Astrocyte (in vitro differentiated cells and primary cell): ENCODE data around the gene LORICRIN. TPM values are rescaled to one million over a fixed set of nuclear protein-coding genes. Genes with fewer than 3 reads are reported as not detected.

Source experiments
- DNase-seq: peaks from one replicate; pipeline ENCODE4 v3.0.0-alpha.2; 2010; ENCODE audit warnings: low read depth
- FAIRE-seq: peaks from 2 replicates; lab custom pipeline; 2011; peaks lifted over from hg19 to GRCh38; lab: Jason Lieb, UNC
- H2AFZ ChIP-seq: 2 replicates; pipeline ENCODE4 v1.6.0; 2012; ENCODE audit warnings: low read depth, low read length, inconsistent platforms
- H3K27ac ChIP-seq: 2 replicates; pipeline ENCODE4 v1.5.1; 2011; ENCODE audit warnings: low read depth, low read length, inconsistent platforms
- H3K27me3 ChIP-seq: 2 replicates; pipeline ENCODE4 v1.6.0; 2011; ENCODE audit warnings: low read length, inconsistent platforms; ENCODE audit not compliant: insufficient read depth
- H3K36me3 ChIP-seq: 2 replicates; pipeline ENCODE4 v1.5.1; 2011; ENCODE audit warnings: low read length, inconsistent platforms; ENCODE audit not compliant: insufficient read depth
- H3K4me1 ChIP-seq: 2 replicates; pipeline ENCODE4 v1.5.1; 2011; ENCODE audit warnings: low read length, inconsistent platforms; ENCODE audit not compliant: insufficient read depth
- H3K4me2 ChIP-seq: 2 replicates; pipeline ENCODE4 v1.6.0; 2012; ENCODE audit warnings: low read length, inconsistent platforms
- H3K4me3 ChIP-seq: 2 replicates; pipeline ENCODE4 v1.5.1; 2011; ENCODE audit warnings: low read depth, mild to moderate bottlenecking, low read length, inconsistent platforms; ENCODE audit not compliant: insufficient read depth
- H3K79me2 ChIP-seq: 2 replicates; pipeline ENCODE4 v1.6.0; 2012; ENCODE audit warnings: mild to moderate bottlenecking, low read length, inconsistent platforms; ENCODE audit not compliant: insufficient read depth
- H3K9ac ChIP-seq: 2 replicates; pipeline ENCODE4 v1.6.0; 2012; ENCODE audit warnings: mild to moderate bottlenecking, low read length, inconsistent platforms
- H3K9me3 ChIP-seq: 2 replicates; pipeline ENCODE4 v1.5.1; 2012; ENCODE audit warnings: low read depth, mild to moderate bottlenecking, low read length, inconsistent platforms; ENCODE audit not compliant: insufficient read depth
- H4K20me1 ChIP-seq: 2 replicates; pipeline ENCODE4 v1.6.0; 2012; ENCODE audit warnings: low read length, inconsistent platforms; ENCODE audit not compliant: insufficient read depth
- H3K27ac Mint-ChIP-seq: one replicate; pipeline ENCODE4 v1.8.0; 2021; ENCODE audit warnings: mild to moderate bottlenecking, mixed read lengths; ENCODE audit not compliant: unreplicated experiment
- H3K27me3 Mint-ChIP-seq: one replicate; pipeline ENCODE4 v1.8.0; 2021; ENCODE audit warnings: low read depth, mixed read lengths; ENCODE audit not compliant: unreplicated experiment
- H3K36me3 Mint-ChIP-seq: one replicate; pipeline ENCODE4 v1.8.0; 2021; ENCODE audit warnings: low read depth, mixed read lengths; ENCODE audit not compliant: unreplicated experiment
- H3K4me1 Mint-ChIP-seq: one replicate; pipeline ENCODE4 v1.8.0; 2021; ENCODE audit warnings: low read depth, mixed read lengths; ENCODE audit not compliant: unreplicated experiment
- H3K4me3 Mint-ChIP-seq: one replicate; pipeline ENCODE4 v1.8.0; 2021; ENCODE audit warnings: mild to moderate bottlenecking, moderate library complexity, mixed read lengths; ENCODE audit not compliant: unreplicated experiment
- H3K9me3 Mint-ChIP-seq: one replicate; pipeline ENCODE4 v1.8.0; 2021; ENCODE audit warnings: mild to moderate bottlenecking, mixed read lengths; ENCODE audit not compliant: unreplicated experiment
- EZH2 ChIP-seq: IDR thresholded peaks from 2 replicates; pipeline ENCODE4 v1.6.1; 2012; ENCODE audit warnings: mild to moderate bottlenecking, low read length, inconsistent platforms; ENCODE audit not compliant: insufficient read depth
- total RNA-seq: library from RNA; stranded (reverse); gene quantifications from 2 replicates; pipeline ENCODE4 v1.2.1, GENCODE V29; 2021
- TF ChIP-seq, protein P1 (sequence below): IDR thresholded peaks from 2 replicates; pipeline ENCODE4 v1.5.1; 2011; ENCODE audit warnings: low read depth, mild to moderate bottlenecking, inconsistent platforms, low read length, moderate library complexity; ENCODE audit not compliant: insufficient read depth

The LORICRIN gene
- total RNA-seq, 1 donor from 2014 or later = not detected

DNA sequence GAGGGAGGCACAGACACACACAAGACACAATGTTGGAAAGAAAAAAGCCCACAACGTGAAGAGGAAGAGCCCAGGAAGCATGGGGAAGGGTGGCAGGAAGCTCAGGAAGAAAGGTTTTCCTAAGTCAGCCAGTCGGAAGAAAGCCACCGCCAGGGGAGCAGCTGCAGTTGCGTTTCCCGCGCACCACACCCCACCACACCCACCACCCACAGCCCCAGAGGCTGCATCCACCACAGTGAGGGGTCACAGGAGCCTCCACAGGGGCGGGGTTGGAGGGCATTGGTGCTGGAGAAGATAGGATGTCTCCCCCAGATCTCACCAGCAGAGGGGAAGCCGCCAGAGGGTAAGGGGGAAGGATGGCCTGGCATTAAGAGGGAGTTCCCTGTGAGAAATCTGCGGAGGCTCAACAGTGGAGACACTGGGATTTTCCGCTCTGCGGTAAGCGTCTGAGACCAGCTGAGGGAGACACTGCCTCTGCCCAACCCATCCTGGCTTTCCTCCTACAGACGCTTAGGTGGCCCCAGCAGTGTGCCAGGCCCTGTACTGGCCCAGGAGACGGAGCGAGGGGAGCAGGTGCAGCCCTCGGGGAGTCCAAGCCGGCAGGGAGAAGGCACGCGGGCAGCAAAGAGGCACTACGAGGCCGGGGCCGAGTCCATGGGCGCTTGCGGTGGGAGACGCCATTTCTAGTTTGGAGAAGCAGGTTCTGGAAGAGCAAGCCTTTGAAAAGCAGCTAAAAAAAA, 33.4 kb downstream of the LORICRIN start:
- Histone ChIP-seq H3K36me3 (no peaks in the 10 kb centered on the region), H2AFZ (no peak overlapping the region), H3K4me2 (no peak overlapping the region), H3K9ac (no peak overlapping the region), H3K4me3 (no peak overlapping the region), H3K9me3 (no peaks in the 10 kb centered on the region), H3K27ac (no peak overlapping the region), H4K20me1 (no peaks in the 10 kb centered on the region), H3K79me2 (no peaks in the 10 kb centered on the region), H3K27me3 (no peaks in the 10 kb centered on the region), H3K4me1 (no peaks in the 10 kb centered on the region)
- H3K9me3 Mint-ChIP-seq = no peaks in the 10 kb centered on the region
- peaks cover 15% of the 10 kb centered on the region for H3K27me3 Mint-ChIP-seq
- no peak overlapping the region for H3K4me3 Mint-ChIP-seq
- no peak for TF ChIP-seq EZH2
- TF ChIP-seq, protein P1, sequence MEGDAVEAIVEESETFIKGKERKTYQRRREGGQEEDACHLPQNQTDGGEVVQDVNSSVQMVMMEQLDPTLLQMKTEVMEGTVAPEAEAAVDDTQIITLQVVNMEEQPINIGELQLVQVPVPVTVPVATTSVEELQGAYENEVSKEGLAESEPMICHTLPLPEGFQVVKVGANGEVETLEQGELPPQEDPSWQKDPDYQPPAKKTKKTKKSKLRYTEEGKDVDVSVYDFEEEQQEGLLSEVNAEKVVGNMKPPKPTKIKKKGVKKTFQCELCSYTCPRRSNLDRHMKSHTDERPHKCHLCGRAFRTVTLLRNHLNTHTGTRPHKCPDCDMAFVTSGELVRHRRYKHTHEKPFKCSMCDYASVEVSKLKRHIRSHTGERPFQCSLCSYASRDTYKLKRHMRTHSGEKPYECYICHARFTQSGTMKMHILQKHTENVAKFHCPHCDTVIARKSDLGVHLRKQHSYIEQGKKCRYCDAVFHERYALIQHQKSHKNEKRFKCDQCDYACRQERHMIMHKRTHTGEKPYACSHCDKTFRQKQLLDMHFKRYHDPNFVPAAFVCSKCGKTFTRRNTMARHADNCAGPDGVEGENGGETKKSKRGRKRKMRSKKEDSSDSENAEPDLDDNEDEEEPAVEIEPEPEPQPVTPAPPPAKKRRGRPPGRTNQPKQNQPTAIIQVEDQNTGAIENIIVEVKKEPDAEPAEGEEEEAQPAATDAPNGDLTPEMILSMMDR = no peak
- no peak overlapping the region for H3K27ac Mint-ChIP-seq
- H3K4me1 Mint-ChIP-seq = no peaks in the 10 kb centered on the region
- no peak for FAIRE-seq
- no peaks in the 10 kb centered on the region for H3K36me3 Mint-ChIP-seq
- no peak for DNase-seq

DNA sequence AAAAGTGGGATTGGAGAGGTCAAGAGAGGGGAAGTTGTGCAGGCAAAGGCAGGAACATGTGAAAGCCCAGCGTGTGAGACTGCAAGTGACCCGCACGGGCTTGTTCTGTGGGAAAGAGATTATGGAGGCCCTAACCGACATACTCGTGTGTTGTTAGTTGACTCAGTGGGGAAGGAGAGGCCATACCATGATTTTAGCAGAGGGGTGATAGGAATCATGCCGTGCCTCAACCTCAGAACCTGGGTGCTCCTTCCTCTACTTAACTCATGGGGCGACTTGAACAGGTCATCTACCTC, 33.9 kb downstream of the LORICRIN start:
- Histone ChIP-seq H3K36me3 (no peaks in the 10 kb centered on the region), H3K4me3 (no peak overlapping the region), H3K9me3 (no peaks in the 10 kb centered on the region), H3K27ac (no peak overlapping the region), H3K9ac (no peak overlapping the region), H3K4me2 (no peak overlapping the region), H3K4me1 (no peaks in the 10 kb centered on the region), H4K20me1 (no peaks in the 10 kb centered on the region), H2AFZ (no peak overlapping the region), H3K79me2 (no peaks in the 10 kb centered on the region), H3K27me3 (no peaks in the 10 kb centered on the region)
- no peak for TF ChIP-seq EZH2
- TF ChIP-seq, protein P1 = no peak
- no peak overlapping the region for H3K4me3 Mint-ChIP-seq
- no peaks in the 10 kb centered on the region for H3K9me3 Mint-ChIP-seq
- peaks cover 15% of the 10 kb centered on the region for H3K27me3 Mint-ChIP-seq
- H3K4me1 Mint-ChIP-seq = no peaks in the 10 kb centered on the region
- no peak overlapping the region for H3K27ac Mint-ChIP-seq
- H3K36me3 Mint-ChIP-seq = no peaks in the 10 kb centered on the region
- no peak for DNase-seq
- no peak for FAIRE-seq

DNA sequence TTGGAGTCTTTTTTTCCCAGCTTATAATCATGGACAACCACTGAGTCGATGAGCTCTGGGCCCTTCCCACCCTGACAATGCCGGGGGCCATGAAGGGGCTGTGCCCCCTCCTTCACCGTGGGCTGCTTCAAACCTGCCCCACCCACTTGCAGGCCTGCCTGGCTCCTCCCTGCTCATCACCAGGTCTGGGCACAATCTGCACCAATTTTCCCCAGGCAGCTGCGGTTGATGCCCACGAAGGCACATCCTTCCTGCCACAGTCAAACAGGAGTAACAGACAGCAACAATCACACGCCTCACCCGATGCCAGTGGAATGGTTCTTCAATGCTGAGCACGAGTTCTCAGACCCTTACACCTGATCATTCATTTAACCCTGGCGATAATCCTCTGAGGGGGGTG, 34.4 kb downstream of the LORICRIN start:
- peaks cover 15% of the 10 kb centered on the region for H3K27me3 Mint-ChIP-seq
- FAIRE-seq (no peak), DNase-seq (no peak)
- H3K36me3 Mint-ChIP-seq = no peaks in the 10 kb centered on the region
- Histone ChIP-seq H2AFZ (no peak overlapping the region), H3K4me1 (no peaks in the 10 kb centered on the region), H3K36me3 (no peaks in the 10 kb centered on the region), H3K79me2 (no peaks in the 10 kb centered on the region), H3K4me2 (no peak overlapping the region), H3K9me3 (no peaks in the 10 kb centered on the region), H4K20me1 (no peaks in the 10 kb centered on the region), H3K27ac (no peak overlapping the region), H3K4me3 (no peak overlapping the region), H3K9ac (no peak overlapping the region), H3K27me3 (no peaks in the 10 kb centered on the region)
- TF ChIP-seq, protein P1 = no peak
- no peak for TF ChIP-seq EZH2
- H3K4me3 Mint-ChIP-seq = no peak overlapping the region
- H3K4me1 Mint-ChIP-seq = no peaks in the 10 kb centered on the region
- no peak overlapping the region for H3K27ac Mint-ChIP-seq
- H3K9me3 Mint-ChIP-seq = no peaks in the 10 kb centered on the region
